PC-9 (cell line): Measurements from ENCODE around the gene FOXP1.

Source experiments
- EZH2 ChIP-seq: fragments of 200-600 bp; sonication (generic); IDR thresholded peaks from 2 replicates; pipeline ENCODE4 v1.8.0; 2017; ENCODE audit warnings: antibody characterized with exemption, low read depth
- TF ChIP-seq, protein P1 (sequence below): fragments of 200-600 bp; sonication (generic); conservative IDR thresholded peaks from 2 replicates; pipeline ENCODE4 v1.6.1; 2017; ENCODE audit warnings: mixed run types, antibody characterized with exemption, mild to moderate bottlenecking, moderate library complexity

DNA sequence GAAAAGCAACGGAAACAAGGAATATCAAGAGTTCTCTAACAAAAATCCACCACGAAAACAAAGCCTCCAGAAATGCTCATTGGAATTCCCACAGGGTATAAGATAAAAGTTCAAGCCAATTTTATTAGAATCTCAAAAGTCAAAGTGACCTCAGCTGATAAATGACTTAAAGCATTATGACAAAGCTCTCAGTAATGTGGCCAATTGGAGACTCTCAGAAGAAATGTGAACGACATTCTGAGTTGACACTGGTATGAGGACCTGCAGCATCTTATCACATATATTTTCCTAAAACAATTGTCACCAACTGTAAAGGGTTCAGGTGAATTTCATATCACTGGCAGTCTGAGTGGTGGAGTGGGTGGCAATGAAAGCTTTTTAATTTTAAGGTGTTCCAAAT lies 199.1 kb downstream of the FOXP1 start:
- TF ChIP-seq, protein P1, sequence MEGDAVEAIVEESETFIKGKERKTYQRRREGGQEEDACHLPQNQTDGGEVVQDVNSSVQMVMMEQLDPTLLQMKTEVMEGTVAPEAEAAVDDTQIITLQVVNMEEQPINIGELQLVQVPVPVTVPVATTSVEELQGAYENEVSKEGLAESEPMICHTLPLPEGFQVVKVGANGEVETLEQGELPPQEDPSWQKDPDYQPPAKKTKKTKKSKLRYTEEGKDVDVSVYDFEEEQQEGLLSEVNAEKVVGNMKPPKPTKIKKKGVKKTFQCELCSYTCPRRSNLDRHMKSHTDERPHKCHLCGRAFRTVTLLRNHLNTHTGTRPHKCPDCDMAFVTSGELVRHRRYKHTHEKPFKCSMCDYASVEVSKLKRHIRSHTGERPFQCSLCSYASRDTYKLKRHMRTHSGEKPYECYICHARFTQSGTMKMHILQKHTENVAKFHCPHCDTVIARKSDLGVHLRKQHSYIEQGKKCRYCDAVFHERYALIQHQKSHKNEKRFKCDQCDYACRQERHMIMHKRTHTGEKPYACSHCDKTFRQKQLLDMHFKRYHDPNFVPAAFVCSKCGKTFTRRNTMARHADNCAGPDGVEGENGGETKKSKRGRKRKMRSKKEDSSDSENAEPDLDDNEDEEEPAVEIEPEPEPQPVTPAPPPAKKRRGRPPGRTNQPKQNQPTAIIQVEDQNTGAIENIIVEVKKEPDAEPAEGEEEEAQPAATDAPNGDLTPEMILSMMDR, result no peak
- TF ChIP-seq EZH2, result no peak
